Esophagus (tissue), 2 donors: ENCODE results near the gene TMEM150A. TPM values are rescaled to one million over a fixed set of nuclear protein-coding genes. Genes with fewer than 3 reads are reported as not detected.

ENCODE experiments used
- H3K27ac ChIP-seq, 2 donors: one replicate each; pipeline ENCODE4 v1.5.1; 2013; ENCODE audit warnings: low read depth in 2 of 2, mild to moderate bottlenecking in 2 of 2, inconsistent platforms in 1 of 2, low read length in 1 of 2, moderate library complexity in 1 of 2
- H3K27me3 ChIP-seq, 2 donors: one replicate each; pipeline ENCODE4 v1.6.1; 2013; ENCODE audit warnings: low read length in 2 of 2, control low read depth in 1 of 2, mild to moderate bottlenecking in 1 of 2; ENCODE audit not compliant: insufficient read depth in 2 of 2, control insufficient read depth in 1 of 2
- H3K36me3 ChIP-seq, 2 donors: one replicate each; pipeline ENCODE4 v1.6.1; 2013; ENCODE audit warnings: low read length in 1 of 2; ENCODE audit not compliant: control insufficient read depth in 2 of 2, insufficient read depth in 2 of 2
- H3K4me1 ChIP-seq, 2 donors: one replicate each; pipeline ENCODE4 v1.6.1; 2013; ENCODE audit warnings: low read length in 1 of 2; ENCODE audit not compliant: control insufficient read depth in 2 of 2, insufficient read depth in 2 of 2
- H3K4me3 ChIP-seq, 2 donors: one replicate each; pipeline ENCODE4 v1.5.1; 2013; ENCODE audit warnings: low read length in 2 of 2, mild to moderate bottlenecking in 2 of 2, low read depth in 1 of 2, moderate library complexity in 1 of 2
- H3K9me3 ChIP-seq, 2 donors: one replicate each; pipeline ENCODE4 v1.6.1; 2013; ENCODE audit warnings: mild to moderate bottlenecking in 2 of 2, low read depth in 1 of 2, low read length in 1 of 2, moderate library complexity in 1 of 2; ENCODE audit not compliant: control insufficient read depth in 2 of 2, insufficient read depth in 1 of 2
- WGBS, 2 donors: extraction: QIAGEN DNeasy Blood & Tissue Kit; methylation state at CpG; one replicate each; pipeline ENCODE4 v1.1.7; 2013; 5-methylcytosine and 5-hydroxymethylcytosine counted together
- polyA plus RNA-seq, 2 donors: library from polyadenylated mRNA; stranded (reverse); fragments of 200-250 nt; gene quantifications; one replicate each; pipeline ENCODE4 v1.2.3, GENCODE V29; 2013
- donor health status: healthy with polysubstance abuse.
- donor health status: Bipolar disorder and iron deficiency.

TMEM150A gene
- polyA plus RNA-seq, 2 donors, result 9.3 to 9.9 TPM

- Histone ChIP-seq H3K27ac (peak overlapping the region in 1 of 2 donors; percentile 61), H3K36me3 (no peaks in the 10 kb centered on the region), H3K4me1 (peaks cover 0 to 28% of the 10 kb centered on the region in 2 donors), H3K4me3 (no peak overlapping the region), H3K9me3 (no peaks in the 10 kb centered on the region), H3K27me3 (no peaks in the 10 kb centered on the region)
- 76 to 84% methylated on average over 4 of the region's 4 CpGs for WGBS, 2 donors
Measured at GRCh38 chr2:85589181-85589580, 13.3 kb downstream of the TMEM150A start.

GRCh38 chr2:85588645-85589044, 13.9 kb downstream of the TMEM150A start:
- Histone ChIP-seq H3K9me3 (no peaks in the 10 kb centered on the region), H3K4me1 (peaks cover 0 to 29% of the 10 kb centered on the region in 2 donors), H3K27me3 (no peaks in the 10 kb centered on the region), H3K4me3 (no peak overlapping the region), H3K27ac (no peak overlapping the region), H3K36me3 (no peaks in the 10 kb centered on the region)
- WGBS, 2 donors, result 79 to 84% methylated on average over 4 of the region's 4 CpGs

DNA sequence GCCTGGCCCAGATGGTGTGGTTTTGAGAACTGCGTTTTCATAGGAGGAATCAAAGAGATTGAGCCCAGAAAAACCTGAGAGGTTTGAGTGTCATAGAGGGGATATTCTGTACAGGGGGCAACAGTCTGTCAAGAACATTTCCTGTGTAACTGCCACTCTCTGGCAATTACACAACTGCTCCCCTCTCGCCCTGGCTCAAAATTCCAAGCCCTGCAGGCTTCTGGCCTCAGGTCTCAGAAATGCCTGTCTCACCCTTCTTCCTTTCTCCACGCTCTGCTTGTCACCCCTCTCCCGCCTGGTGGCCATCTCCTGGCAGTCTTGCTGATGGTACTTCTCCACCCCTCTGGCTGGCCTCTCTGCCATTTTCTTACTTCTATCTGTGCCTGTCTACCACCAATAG, 14.3 kb downstream of the TMEM150A start:
- Histone ChIP-seq H3K36me3 (no peaks in the 10 kb centered on the region), H3K4me3 (no peak overlapping the region), H3K27ac (peak overlapping the region in 1 of 2 donors; percentile 9), H3K9me3 (no peaks in the 10 kb centered on the region), H3K4me1 (peaks cover 0 to 31% of the 10 kb centered on the region in 2 donors), H3K27me3 (no peaks in the 10 kb centered on the region)
- WGBS, 2 donors, result 70 to 78% methylated on average over 4 of the region's 4 CpGs

DNA sequence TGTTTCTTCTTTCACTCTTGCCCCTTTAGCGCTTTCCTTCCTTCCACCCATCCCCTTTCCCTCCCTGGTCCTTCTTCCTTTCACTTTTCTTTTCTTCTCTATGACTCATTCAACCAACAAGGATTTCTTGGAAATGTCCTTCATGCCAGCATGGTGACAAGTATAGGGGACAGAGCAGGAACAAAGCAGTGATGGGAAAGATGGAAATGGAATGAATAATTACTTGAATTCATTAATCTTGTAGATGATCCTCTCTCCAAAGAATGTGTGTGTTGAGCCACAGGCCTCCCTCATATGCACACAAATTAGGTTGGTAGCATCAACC, 16.8 kb downstream of the TMEM150A start:
- H3K9me3 ChIP-seq, result no peaks in the 10 kb centered on the region
- H3K4me1 ChIP-seq, result peaks cover 0 to 20% of the 10 kb centered on the region in 2 donors
- peaks cover 6 to 7% of the 10 kb centered on the region in 2 donors for H3K36me3 ChIP-seq
- no peaks in the 10 kb centered on the region for H3K27me3 ChIP-seq
- H3K4me3 ChIP-seq, result no peak overlapping the region
- H3K27ac ChIP-seq, result peak overlapping the region; percentile 89 to 97
- 71 to 88% methylated on average over 1 of the region's 1 CpG for WGBS, 2 donors

DNA sequence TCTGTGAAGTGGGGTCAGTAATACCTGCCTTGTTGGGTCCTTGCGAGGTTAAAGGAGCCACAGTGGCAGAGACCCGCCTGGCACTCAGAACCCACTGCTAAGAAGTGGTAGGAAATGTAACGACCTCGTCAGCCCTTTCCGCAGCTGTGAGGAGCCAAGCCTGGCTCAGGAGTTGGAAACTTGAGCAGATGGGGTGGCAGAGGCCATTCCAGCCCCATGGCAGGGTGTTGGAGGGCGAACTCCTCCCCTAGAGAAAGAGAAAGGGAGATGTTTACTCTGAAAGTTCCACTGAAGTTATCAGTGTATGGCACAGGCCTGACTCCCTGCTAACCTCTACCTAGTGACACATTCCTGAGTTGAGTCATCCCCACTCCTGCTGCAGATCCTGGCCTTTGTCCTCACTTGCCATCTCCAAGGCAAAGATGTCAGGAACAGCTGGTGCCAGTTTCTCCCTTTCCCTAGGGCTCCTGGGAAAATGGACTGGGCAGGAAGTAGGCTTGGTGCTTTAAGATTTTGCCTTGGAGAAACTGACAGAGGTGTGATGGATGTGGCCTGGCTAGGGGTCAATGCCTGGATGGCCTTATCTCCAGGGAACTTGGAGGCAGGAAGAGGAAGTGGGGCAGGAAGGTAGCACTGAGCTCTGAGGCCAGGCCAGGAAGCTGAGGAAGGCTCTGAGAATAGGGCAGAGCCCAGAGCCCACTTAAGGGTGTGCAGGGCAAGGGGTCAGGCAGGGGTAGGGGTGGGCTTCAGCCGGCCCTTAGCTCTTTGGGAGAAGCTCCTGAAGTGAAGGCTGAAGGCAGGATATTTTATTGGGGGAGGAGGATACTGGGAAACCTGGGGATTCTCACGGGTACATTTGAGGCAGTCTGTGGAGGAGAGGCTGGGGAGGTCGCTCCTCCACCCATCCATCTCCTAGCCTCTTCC, 17.4 kb downstream of the TMEM150A start:
- peaks cover 6 to 7% of the 10 kb centered on the region in 2 donors for H3K36me3 ChIP-seq
- 22 to 23% methylated on average over 9 of the region's 9 CpGs for WGBS, 2 donors

DNA sequence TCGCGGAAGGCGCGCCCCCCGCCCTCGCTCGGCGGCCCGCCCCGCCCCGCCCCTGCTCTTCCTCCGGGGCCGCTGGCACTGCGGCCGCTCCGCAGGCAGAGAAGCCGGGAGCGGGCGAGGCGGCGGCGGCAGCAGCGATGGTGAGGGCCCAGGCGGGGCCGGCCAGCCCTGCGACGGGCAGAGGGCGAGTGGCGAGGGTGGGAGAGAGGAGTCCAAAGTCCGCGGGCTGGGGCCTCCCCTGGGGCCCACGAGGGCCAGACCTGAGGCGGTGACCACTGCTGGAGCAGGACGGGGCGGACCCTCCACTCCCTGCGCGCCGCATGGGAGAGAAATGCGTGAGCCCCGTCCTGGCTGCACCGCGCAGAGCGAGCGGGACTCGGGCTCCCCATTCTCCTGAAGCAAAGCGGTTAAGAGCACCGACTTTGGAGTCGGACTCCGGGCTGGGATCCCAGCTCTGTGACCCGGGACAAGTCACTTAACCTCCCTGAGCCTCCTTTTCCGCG, 18.1 kb downstream of the TMEM150A start, which contains the start of gene VAMP5:
Gene VAMP5, plus strand, starts transcription at position 78 of the 503 bp plus-strand sequence. Its CDS starts 60 bp downstream, at position 138.
- Histone ChIP-seq H3K9me3 (no peaks in the 10 kb centered on the region), H3K27me3 (no peaks in the 10 kb centered on the region), H3K36me3 (peaks cover 6 to 7% of the 10 kb centered on the region in 2 donors), H3K27ac (peak within 1 kb of the TSS; percentile 89 to 97), H3K4me3 (peak within 1 kb of the TSS; percentile 53 to 55), H3K4me1 (peaks cover under 1 to 15% of the 10 kb centered on the region in 2 donors)
- WGBS, 2 donors, result 4 to 6% methylated on average over 48 to 52 of the region's 52 CpGs

More for the DNA sequence above, 17.4 kb downstream of the TMEM150A start:
- Histone ChIP-seq H3K9me3 (no peaks in the 10 kb centered on the region), H3K27ac (peak overlapping the region; percentile 89 to 97), H3K27me3 (no peaks in the 10 kb centered on the region), H3K4me1 (peaks cover 0 to 16% of the 10 kb centered on the region in 2 donors), H3K4me3 (peak overlapping the region; percentile 53 to 55)

GRCh38 chr2:85583667-85584353, 18.7 kb downstream of the TMEM150A start:
- H3K4me3 ChIP-seq, result peak overlapping the region; percentile 53 to 55
- peak overlapping the region; percentile 89 to 97 for H3K27ac ChIP-seq
- WGBS, 2 donors, result 20 to 29% methylated on average over 16 of the region's 16 CpGs
- H3K36me3 ChIP-seq, result peaks cover 6 to 7% of the 10 kb centered on the region in 2 donors
- H3K4me1 ChIP-seq, result peaks cover 3 to 20% of the 10 kb centered on the region in 2 donors
- no peaks in the 10 kb centered on the region for H3K9me3 ChIP-seq
- H3K27me3 ChIP-seq, result no peaks in the 10 kb centered on the region

- WGBS, 2 donors, result 70 to 74% methylated on average over 1 of the region's 1 CpG
- Histone ChIP-seq H3K4me3 (no peak overlapping the region), H3K36me3 (peaks cover 6 to 7% of the 10 kb centered on the region in 2 donors), H3K27me3 (no peaks in the 10 kb centered on the region), H3K9me3 (no peaks in the 10 kb centered on the region), H3K27ac (no peak overlapping the region), H3K4me1 (peaks cover 3 to 19% of the 10 kb centered on the region in 2 donors)
Measured at GRCh38 chr2:85582492-85582891, 20.0 kb downstream of the TMEM150A start.

DNA sequence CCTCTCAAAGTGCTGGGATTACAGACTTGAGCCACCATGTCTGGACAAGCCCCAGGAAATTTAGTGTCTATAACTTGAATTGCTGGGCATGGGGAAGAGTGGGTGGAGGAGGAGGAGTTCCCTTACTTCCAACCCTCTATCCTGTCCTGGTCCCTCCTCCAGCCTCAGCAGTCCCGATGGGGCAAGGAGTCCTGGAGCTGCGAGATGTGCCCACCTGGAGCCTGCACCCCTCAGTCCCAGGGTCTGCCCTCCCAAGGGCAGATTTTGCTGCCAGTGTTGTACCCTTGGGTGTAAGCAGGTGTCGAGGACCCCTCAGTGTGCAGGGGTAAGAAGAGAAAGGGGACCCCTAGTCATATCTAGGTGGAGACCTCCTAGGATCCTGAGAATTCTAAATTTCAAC, 22.3 kb downstream of the TMEM150A start:
- H3K27ac ChIP-seq, result no peak overlapping the region
- H3K9me3 ChIP-seq, result no peaks in the 10 kb centered on the region
- peaks cover 3 to 14% of the 10 kb centered on the region in 2 donors for H3K4me1 ChIP-seq
- H3K4me3 ChIP-seq, result no peak overlapping the region
- H3K36me3 ChIP-seq, result peaks cover 6 to 7% of the 10 kb centered on the region in 2 donors
- no peaks in the 10 kb centered on the region for H3K27me3 ChIP-seq
- 79 to 81% methylated on average over 3 of the region's 3 CpGs for WGBS, 2 donors
